Daoy (cell line): ENCODE data around the gene NFIA. TPM values are rescaled to one million over a fixed set of nuclear protein-coding genes. Genes with fewer than 3 reads are reported as not detected.
"Not testable (repeated sequence)": the region's sequence is repeated elsewhere in the genome, so short reads cannot be mapped to it uniquely, and the experiment has no call there.

Source experiments
- DNase-seq: peaks from one replicate; pipeline ENCODE4 v3.0.0-alpha.2; 2015; ENCODE audit warnings: low read depth
- total RNA-seq: library from RNA; depleted of rRNA; stranded (reverse); fragments of >200 nt; shearing (Covaris generic); gene quantifications from 2 replicates; pipeline ENCODE4 v1.2.3, GENCODE V29; 2014

NFIA gene
- total RNA-seq, 1 experiment from 2014 or later: 5.0 TPM

GRCh38 chr1:61102041-61102440 is 19.7 kb downstream of the NFIA start:
- no peak for DNase-seq

DNA sequence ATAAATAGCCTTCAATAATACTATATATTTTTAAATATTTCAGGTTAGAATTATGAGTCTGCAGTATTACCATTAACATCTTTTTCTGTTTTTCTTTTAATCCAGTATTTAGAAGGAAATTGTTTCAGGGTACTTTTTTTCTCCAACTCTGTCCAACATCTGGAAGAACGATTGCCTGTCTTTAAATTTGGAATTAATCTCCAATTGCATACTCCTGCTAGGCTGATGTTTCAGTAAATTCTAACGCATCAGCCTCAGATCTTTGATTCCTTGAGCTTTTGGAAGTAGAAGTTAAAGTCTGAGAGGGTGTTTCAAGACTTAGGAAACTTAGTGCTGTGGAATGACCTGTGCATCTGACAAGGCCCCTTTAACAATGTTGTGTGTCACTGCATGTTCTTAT is 20.3 kb downstream of the NFIA start:
- DNase-seq: no peak

GRCh38 chr1:61104220-61104671 is 21.9 kb downstream of the NFIA start:
- no peak for DNase-seq

GRCh38 chr1:61107638-61108037 is 25.3 kb downstream of the NFIA start:
- no peak for DNase-seq

DNA sequence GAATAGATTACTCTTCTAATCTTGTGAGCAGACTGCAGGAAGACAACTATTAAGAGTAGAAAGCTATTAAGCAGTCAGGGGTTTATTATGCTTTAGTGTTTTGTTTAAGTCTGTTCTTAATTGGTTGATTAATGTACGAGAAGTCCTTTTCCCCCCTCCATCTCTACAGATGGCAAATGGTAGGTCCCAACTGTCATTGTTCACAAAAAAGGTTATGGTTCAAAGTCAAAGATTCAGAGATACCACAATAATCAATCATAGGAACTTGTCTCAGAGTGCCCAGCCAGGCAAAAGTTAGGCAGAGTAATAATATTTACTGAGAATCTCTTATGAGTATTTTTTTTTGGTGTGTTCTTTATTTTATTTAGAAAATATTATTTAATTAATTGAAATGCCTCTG is 26.8 kb downstream of the NFIA start:
- DNase-seq: no peak

DNA sequence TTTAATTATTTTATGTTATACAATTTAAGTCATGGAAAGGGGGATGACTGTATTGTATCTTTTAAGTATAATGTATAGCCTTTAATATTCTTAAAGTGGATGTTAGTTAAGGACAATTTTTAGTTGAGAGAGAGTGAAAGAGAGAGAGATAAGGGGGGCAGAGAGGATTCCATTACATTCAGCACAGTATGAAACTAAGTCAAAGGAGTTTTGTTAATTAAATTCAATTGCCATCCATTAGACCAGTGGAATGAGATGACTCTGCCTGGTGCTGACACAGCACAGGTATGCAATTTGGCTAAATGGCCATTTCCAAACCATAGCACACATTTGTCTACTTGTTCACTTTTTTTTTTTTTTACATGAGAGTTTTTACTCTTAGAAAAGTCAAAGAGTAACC is 27.5 kb downstream of the NFIA start:
- DNase-seq: no peak

- DNase-seq: no peak
Observed at GRCh38 chr1:61110554-61110953, 28.2 kb downstream of the NFIA start.

DNA sequence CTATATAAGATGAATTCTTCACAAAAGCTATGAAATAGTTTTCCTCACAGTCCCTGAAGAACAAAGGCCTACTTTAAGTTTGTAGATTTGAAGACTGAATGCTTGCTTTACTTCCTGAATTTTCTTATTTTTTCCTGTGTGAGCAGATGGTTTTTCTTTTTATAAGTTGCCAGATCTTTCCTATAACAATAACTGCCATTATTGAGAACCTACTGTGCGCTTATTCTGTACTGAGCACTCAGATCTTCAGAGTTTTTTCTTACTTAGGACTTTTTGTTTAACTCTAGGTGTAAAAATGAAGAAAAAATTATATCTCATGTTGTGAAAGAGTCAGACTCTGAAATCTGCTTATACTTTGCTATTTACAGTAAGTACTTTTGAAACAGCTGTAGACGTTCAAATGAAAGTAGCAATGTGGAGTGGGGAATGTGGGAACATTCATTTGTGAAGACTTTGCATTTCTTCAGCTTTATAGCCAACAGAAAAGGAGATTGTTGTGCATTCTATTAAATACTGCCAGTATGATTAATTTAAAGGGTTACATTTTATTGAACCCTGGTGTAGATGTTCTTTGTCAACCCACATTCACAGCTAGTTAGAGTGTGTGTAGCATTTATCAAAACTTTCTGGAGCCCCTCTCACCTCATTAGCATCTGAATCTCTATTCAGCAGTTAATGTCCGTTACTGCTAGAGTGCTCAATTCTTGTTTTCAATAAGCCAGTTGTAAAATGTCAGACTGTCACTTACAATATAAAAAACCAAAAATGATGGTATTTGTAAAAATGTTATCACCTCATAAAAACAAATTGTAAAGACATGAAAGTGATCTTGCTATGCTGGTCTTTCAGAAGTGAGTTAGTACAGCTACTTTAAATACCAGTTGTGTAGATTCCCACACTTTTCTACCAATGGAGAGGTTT is 29.0 kb downstream of the NFIA start:
- DNase-seq: no peak

DNA sequence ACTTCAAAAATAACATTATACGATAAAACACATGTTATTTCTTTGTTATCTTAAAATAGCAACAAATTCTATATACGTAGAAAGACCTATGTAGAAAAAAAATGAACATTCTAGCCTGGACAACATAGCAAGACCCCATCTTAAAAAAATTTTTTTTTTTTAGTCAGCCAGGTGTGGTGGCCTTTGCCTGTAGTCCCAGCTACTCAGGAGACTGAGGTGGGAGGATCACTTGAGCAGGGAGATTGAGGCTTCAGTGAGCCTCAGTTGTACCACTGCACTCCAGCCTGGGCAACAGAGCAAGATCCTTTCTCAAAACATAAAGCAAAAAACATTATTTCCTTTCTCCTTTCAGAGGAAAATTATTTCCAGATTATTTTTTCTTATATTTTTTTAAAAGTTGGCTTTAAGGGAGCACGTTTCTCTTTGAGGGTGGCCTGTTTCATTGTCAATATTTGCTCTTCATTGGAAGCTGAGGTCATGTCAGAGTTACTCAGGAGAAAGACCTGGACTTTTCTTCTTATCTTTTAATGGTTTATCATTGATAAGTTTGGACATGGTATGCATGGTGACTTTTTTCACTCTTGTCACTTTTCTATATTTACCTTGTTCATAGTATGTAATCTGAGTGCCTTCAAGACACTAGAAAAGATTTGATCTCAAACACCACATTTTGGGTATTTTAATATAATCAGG is 32.0 kb downstream of the NFIA start:
- DNase-seq: no peak

- no peak for DNase-seq
Observed at GRCh38 chr1:61115436-61115835, 33.1 kb downstream of the NFIA start.

GRCh38 chr1:61116421-61116820 is 34.1 kb downstream of the NFIA start:
- DNase-seq: no peak

GRCh38 chr1:61117283-61117682 is 34.9 kb downstream of the NFIA start:
- no peak for DNase-seq

DNA sequence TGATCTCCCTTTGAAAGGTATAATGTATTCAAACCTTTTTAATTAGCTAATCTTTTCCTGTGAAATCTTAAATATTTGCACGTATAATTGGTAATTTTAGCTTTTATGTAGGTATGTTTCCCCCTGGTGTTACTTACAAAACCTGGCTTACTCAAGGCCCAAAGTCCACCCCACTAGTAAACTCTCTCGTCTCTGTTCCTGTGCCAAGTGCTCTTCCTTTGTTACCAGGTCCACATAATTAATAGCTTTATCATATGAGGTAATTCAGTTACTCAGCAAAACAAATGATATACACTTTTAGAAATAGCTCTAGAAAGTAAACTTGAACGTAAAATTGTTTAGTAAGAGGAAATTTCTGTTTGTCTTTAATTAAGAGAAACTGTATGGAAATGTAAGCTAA is 36.7 kb downstream of the NFIA start:
- no peak for DNase-seq

DNA sequence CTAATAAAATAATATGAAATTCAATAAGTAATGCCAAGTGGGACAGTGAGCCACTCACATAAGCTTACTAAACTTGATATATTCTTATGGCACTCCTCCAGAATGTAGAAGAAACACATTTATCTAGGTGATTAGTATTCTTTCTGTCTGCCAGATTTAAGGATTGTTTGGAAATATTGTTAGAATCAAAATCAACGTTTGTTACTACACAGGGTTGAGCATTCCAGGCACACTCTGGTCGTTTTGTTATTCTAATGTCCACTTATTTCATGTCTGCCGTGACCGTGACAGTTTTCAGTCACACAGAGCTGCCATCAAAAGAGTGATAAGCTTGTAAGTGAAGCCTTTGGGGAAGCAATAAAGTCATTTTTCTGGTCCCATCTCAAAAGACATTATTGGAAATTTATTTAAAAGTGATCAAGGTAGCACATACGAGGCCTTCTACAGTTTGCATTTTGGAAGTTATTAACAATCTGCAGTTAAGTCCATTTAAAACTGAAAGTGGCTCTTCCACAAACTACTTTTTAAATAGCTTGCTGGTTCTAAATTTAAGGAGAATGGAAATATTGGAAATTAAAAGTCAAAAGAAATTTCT is 38.0 kb downstream of the NFIA start:
- no peak for DNase-seq

- DNase-seq: no peak
Observed at GRCh38 chr1:61120998-61121397, 38.6 kb downstream of the NFIA start.

DNA sequence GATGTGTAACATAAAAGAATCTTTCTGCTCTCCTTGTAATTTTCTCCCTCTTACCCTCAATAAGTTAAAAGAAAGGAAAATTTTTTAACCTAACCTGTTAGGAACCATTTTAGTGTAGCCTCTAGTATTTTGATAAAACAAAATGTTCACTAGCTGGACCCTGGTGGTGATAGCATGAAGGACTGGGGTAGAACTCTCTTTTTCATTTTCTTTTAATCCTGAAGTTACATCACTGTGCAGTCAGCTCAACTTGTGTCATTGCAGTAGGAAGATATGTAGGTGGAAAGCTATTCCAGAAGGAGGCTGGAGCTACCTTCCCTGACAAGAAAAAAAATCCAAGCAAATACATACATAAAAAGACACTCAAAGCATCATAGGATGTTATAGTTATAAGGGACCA is 39.3 kb downstream of the NFIA start:
- no peak for DNase-seq

- DNase-seq: no peak
Observed at GRCh38 chr1:61122389-61122788, 40.0 kb downstream of the NFIA start.

DNA sequence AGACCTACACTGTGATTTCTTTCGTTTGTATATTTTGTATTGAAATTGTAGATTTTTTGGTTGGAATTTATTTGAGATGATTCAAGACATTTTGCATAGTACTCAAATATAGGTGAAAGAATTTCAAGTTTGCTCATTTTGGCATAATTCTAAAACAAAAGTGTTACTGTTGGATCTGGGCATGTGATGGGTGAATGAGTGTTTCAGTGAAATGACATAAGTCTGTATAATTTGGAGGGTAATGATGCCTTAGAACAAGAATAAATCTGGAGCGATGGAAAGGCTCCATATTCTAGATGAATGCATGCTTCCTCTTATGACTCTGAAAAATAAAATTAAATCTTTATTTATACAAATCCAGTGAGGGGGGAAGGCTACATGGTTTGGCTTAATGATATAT is 41.0 kb downstream of the NFIA start:
- no peak for DNase-seq

GRCh38 chr1:61124078-61124477 is 41.7 kb downstream of the NFIA start:
- DNase-seq: no peak

- no peak for DNase-seq
Observed at GRCh38 chr1:61124696-61125095, 42.3 kb downstream of the NFIA start.

- no peak for DNase-seq
Observed at GRCh38 chr1:61125263-61125662, 42.9 kb downstream of the NFIA start.

DNA sequence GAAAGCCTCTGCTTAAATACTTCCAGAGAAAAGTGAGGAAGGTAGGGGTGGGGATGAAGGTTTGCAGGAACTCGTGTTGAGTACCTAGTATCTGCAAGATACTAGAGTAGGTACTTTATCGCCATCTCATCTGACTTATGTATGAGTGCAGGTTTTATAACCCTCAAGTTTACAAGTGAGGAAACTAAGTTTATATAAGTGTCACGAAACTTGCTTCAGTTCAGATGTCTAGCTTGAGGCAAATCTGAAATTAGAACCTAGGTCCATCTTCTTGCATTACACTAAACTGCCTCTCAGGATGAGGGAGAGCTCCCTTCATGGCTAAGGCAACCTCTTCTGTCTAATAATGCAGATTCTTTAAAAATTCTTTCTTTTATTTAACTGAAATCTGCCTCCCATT is 43.5 kb downstream of the NFIA start:
- DNase-seq: no peak

DNA sequence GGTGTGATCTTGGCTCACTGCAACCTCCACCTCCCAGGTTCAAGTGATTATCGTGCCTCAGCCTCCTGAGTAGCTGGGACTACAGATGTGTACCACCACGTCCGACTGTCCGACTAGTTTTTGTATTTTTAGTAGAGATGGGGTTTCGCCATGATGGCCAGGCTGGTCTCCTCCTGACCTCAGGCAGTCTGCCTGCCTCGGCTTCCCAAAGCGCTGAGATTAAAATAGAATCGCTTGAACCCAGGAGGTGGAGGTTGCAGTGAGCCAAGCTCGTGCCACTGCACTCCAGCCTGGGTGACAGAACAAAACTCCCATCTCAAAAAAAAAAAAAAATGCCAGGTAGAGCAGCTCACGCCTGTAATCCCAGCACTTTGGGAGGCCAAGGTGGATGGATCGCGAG is 44.5 kb downstream of the NFIA start:
- not testable (repeated sequence) for DNase-seq
